Hepatocyte (in vitro differentiated cells): ENCODE data around the gene TMEM121. TPM values are rescaled to one million over a fixed set of nuclear protein-coding genes. Genes with fewer than 3 reads are reported as not detected.

Source experiments
- DNase-seq: peaks from one replicate; pipeline ENCODE4 v3.0.0-alpha.2; 2016; ENCODE audit warnings: low spot score
- H2AFZ ChIP-seq: fragments of 200-600 bp; sonication (generic); 2 replicates; pipeline ENCODE4 v1.6.0; 2016; ENCODE audit warnings: antibody characterized with exemption, mild to moderate bottlenecking
- H3K27ac ChIP-seq: fragments of 200-600 bp; sonication (generic); 2 replicates; pipeline ENCODE4 v1.5.1; 2016; ENCODE audit warnings: mild to moderate bottlenecking
- H3K27me3 ChIP-seq: fragments of 200-600 bp; sonication (generic); 2 replicates; pipeline ENCODE4 v1.6.1; 2016
- H3K36me3 ChIP-seq: fragments of 200-600 bp; sonication (generic); replicated peaks from 2 replicates; pipeline ENCODE4 v1.5.1; 2016; ENCODE audit warnings: low read depth; ENCODE audit not compliant: insufficient read depth
- H3K4me1 ChIP-seq: fragments of 200-600 bp; sonication (generic); 2 replicates; pipeline ENCODE4 v1.5.1; 2016; ENCODE audit warnings: mild to moderate bottlenecking, moderate library complexity; ENCODE audit not compliant: insufficient read depth
- H3K4me2 ChIP-seq: fragments of 200-600 bp; sonication (generic); 2 replicates; pipeline ENCODE4 v1.6.0; 2016
- H3K4me3 ChIP-seq: fragments of 200-600 bp; sonication (generic); 2 replicates; pipeline ENCODE4 v1.5.1; 2016; ENCODE audit warnings: mild to moderate bottlenecking
- H3K79me2 ChIP-seq: fragments of 200-600 bp; sonication (generic); 2 replicates; pipeline ENCODE4 v1.6.0; 2017; ENCODE audit warnings: mild to moderate bottlenecking
- H3K9me2 ChIP-seq: fragments of 200-600 bp; sonication (generic); replicated peaks from 2 replicates; pipeline ENCODE4 v1.6.0; 2017; ENCODE audit warnings: mild to moderate bottlenecking; ENCODE audit not compliant: insufficient read depth
- H3K9me3 ChIP-seq: fragments of 200-600 bp; sonication (generic); 2 replicates; pipeline ENCODE4 v1.5.1; 2016; ENCODE audit warnings: low read depth, mild to moderate bottlenecking
- H4K20me1 ChIP-seq: fragments of 200-600 bp; sonication (generic); 2 replicates; pipeline ENCODE4 v1.6.0; 2016; ENCODE audit warnings: mild to moderate bottlenecking; ENCODE audit not compliant: insufficient read depth, poor library complexity, severe bottlenecking
- EZH2 ChIP-seq: fragments of 200-600 bp; sonication (generic); IDR thresholded peaks from 2 replicates; pipeline ENCODE4 v1.6.1; 2016; ENCODE audit warnings: antibody characterized with exemption, mild to moderate bottlenecking, borderline replicate concordance
- EZH2phosphoT487 ChIP-seq: fragments of 200-600 bp; sonication (generic); IDR thresholded peaks from one replicate; pipeline ENCODE4 v1.6.1; 2018; ENCODE audit warnings: antibody characterized with exemption, mild to moderate bottlenecking, low read depth, moderate library complexity; ENCODE audit not compliant: unreplicated experiment, severe bottlenecking
- WGBS: methylation state at CpG from one replicate; pipeline ENCODE4 v1.1.6; 2016; ENCODE audit warnings: low lambda C conversion rate; ENCODE audit errors: missing lambda C conversion rate; 5-methylcytosine and 5-hydroxymethylcytosine counted together
- polyA plus RNA-seq: library from polyadenylated mRNA; unstranded; fragments of >200 nt; fragmentation: Nextera tagmentation; extraction: Ambion mirVana; gene quantifications from 2 replicates; pipeline ENCODE4 v1.2.1, GENCODE V29; 2016
- total RNA-seq: library from RNA; depleted of rRNA; stranded (reverse); fragments of >200 nt; gene quantifications from 2 replicates; pipeline ENCODE4 v1.2.3, GENCODE V29; 2014
- TF ChIP-seq, protein P1 (sequence below): fragments of 200-600 bp; sonication (generic); IDR thresholded peaks from 2 replicates; pipeline ENCODE4 v1.5.1; 2016; ENCODE audit warnings: antibody characterized with exemption, mild to moderate bottlenecking; ENCODE audit not compliant: poor library complexity

TMEM121 gene
- total and polyA plus RNA-seq, 2 experiments from 2014 or later: 3.0 to 5.8 TPM

DNA sequence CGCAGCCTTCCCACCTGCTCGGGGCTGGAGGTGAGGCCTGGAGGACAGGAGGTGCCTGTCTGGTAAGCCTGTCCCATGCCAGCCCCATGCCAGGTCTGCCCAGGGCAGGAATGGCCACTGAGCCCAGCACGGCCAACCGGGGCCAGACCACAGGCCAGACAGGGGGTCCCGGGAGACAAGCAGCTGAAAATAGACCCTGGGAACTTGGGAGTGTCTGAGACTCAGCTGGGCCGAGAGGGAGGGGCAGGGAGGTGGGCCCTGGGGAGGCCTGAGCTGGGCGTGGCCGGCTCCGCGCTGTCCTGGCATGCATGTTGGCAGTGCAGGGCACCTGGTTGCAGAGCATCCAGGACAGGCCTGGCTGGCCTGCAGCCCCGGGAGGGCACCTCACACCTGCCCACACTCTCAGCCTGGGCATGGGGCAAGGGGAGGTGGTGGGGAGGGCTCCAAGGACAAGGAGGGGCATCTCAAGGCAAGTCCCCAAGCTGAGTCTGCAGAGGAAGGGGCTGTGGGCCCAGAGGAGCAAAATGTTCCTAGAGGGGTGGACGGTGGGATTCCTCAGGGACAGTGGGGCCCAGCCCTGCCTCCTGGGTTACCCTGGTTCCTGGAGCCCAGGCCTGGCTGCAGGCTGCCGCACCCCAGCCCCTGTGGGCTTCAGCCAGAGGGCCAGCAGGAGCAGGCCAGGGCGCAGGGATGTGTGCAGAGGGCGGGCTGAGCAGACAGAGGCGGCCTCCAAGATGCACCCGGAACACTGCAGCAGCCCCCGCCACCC is 42.9 kb upstream of the TMEM121 start:
- H3K9me2 ChIP-seq: no peaks in the 10 kb centered on the region
- H3K79me2 ChIP-seq: no peaks in the 10 kb centered on the region
- TF ChIP-seq EZH2: no peak
- no peak for TF ChIP-seq EZH2phosphoT487
- TF ChIP-seq, protein P1, sequence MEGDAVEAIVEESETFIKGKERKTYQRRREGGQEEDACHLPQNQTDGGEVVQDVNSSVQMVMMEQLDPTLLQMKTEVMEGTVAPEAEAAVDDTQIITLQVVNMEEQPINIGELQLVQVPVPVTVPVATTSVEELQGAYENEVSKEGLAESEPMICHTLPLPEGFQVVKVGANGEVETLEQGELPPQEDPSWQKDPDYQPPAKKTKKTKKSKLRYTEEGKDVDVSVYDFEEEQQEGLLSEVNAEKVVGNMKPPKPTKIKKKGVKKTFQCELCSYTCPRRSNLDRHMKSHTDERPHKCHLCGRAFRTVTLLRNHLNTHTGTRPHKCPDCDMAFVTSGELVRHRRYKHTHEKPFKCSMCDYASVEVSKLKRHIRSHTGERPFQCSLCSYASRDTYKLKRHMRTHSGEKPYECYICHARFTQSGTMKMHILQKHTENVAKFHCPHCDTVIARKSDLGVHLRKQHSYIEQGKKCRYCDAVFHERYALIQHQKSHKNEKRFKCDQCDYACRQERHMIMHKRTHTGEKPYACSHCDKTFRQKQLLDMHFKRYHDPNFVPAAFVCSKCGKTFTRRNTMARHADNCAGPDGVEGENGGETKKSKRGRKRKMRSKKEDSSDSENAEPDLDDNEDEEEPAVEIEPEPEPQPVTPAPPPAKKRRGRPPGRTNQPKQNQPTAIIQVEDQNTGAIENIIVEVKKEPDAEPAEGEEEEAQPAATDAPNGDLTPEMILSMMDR: no peak
- H3K4me2 ChIP-seq: no peak overlapping the region
- no peak overlapping the region for H3K4me3 ChIP-seq
- DNase-seq: no peak
- no peaks in the 10 kb centered on the region for H4K20me1 ChIP-seq
- WGBS: 92% methylated on average over 16 of the region's 18 CpGs
- H3K4me1 ChIP-seq: peaks cover 27% of the 10 kb centered on the region
- H3K27me3 ChIP-seq: peaks cover 36% of the 10 kb centered on the region
- H3K9me3 ChIP-seq: no peaks in the 10 kb centered on the region
- no peak overlapping the region for H3K27ac ChIP-seq
- H2AFZ ChIP-seq: no peak overlapping the region
- no peaks in the 10 kb centered on the region for H3K36me3 ChIP-seq

DNA sequence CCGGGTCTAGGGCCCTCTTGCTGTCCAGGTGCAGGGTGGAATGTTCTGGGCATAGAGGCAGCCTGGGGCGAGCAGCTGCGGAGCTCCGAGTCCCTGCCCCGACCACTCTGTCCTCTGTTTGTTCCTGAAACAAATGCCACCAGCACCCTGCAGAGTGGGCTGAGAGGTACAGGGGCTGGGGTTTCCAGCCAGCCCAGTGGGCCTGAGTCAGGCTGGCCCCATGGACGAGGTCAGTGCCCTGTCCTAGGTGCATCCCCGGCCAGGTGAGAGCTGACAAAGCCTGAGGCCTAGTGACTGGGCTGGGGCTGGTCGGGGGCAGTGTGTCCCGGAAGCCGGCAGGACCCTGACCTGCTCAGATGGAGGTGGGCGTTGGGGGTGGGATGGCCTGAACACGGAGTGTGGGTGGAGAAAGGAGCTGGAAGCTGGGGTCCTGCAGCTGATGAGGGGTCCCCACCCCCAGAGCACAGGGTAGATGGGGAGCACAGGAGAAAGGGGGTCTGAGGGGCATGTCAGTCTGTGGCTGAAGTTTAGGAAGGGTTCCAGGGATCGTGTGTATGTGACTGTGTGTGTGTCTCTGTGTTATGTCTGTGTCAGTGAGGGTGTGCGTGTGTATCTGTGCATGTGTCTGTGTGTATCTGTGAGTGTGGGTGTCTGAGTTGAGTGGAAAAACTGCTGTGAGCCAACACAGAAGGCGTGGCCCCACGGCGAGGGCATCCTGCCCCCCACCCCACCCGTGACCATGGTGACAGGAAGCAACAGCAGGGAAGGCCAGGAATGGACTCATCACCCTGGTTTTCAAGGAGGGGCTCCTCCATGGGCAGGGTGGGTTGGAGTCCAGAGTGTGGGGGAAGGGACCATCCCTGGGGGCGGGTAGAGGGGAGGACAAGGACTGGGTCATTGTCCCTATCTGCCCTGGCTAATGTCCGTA is 42.0 kb upstream of the TMEM121 start:
- no peaks in the 10 kb centered on the region for H3K9me2 ChIP-seq
- no peak overlapping the region for H3K27ac ChIP-seq
- no peak for TF ChIP-seq EZH2phosphoT487
- TF ChIP-seq, protein P1: no peak
- TF ChIP-seq EZH2: no peak
- no peaks in the 10 kb centered on the region for H4K20me1 ChIP-seq
- H3K27me3 ChIP-seq: peaks cover 28% of the 10 kb centered on the region
- H3K4me2 ChIP-seq: no peak overlapping the region
- no peak overlapping the region for H2AFZ ChIP-seq
- H3K36me3 ChIP-seq: no peaks in the 10 kb centered on the region
- no peaks in the 10 kb centered on the region for H3K9me3 ChIP-seq
- no peaks in the 10 kb centered on the region for H3K79me2 ChIP-seq
- WGBS: 84% methylated on average over 14 of the region's 20 CpGs
- no peak for DNase-seq
- no peak overlapping the region for H3K4me3 ChIP-seq
- peaks cover 28% of the 10 kb centered on the region for H3K4me1 ChIP-seq

DNA sequence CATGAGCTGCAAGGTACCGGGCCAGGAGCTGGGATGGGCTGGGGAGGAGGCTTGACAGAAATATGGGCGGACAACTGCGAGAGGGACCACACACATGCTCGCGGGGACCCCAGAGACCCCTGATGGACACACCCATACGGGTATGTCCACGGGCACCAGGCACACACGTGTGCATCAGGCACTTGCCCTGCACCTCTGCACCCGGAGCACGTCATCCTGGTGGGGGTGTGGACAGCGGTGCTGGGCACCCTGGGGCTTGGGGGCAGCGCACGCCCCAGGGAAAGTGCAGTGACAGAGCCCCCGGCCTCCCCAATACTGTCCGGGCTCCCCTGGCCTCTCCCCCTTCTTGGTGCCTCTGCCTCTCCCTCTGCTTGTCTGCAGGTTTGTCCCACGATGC is 41.4 kb upstream of the TMEM121 start:
- H2AFZ ChIP-seq: no peak overlapping the region
- no peaks in the 10 kb centered on the region for H3K9me3 ChIP-seq
- no peaks in the 10 kb centered on the region for H3K36me3 ChIP-seq
- peaks cover 21% of the 10 kb centered on the region for H3K27me3 ChIP-seq
- H3K9me2 ChIP-seq: no peaks in the 10 kb centered on the region
- H4K20me1 ChIP-seq: no peaks in the 10 kb centered on the region
- no peak overlapping the region for H3K4me2 ChIP-seq
- H3K4me1 ChIP-seq: peaks cover 30% of the 10 kb centered on the region
- no peak overlapping the region for H3K27ac ChIP-seq
- TF ChIP-seq, protein P1: no peak
- TF ChIP-seq EZH2 (no peak), EZH2phosphoT487 (no peak)
- no peaks in the 10 kb centered on the region for H3K79me2 ChIP-seq
- no peak overlapping the region for H3K4me3 ChIP-seq
- 92% methylated on average over 8 of the region's 16 CpGs for WGBS
- DNase-seq: no peak
